Spleen (tissue), 11 donors: ENCODE results near the gene IRGQ. TPM values are rescaled to one million over a fixed set of nuclear protein-coding genes. Genes with fewer than 3 reads are reported as not detected.

Experiments
- DNase-seq: peaks from one replicate; pipeline ENCODE4 v3.0.0-alpha.2; 2020
- H3K27ac ChIP-seq, 8 donors: fragments of 200-600 bp; sonication (generic) in 7 of 8; 1 replicate in 4 of 8; 2 replicates in 4 of 8; pipeline versions ENCODE4 v1.5.0 to v1.8.0; 2016 to 2021; ENCODE audit warnings: inconsistent platforms in 4 of 8, mild to moderate bottlenecking in 4 of 8, moderate library complexity in 1 of 8
- H3K27me3 ChIP-seq, 7 donors: fragments of 200-600 bp; sonication (generic) in 6 of 7; replicated peaks in 1 of 7; 1 replicate in 4 of 7; 2 replicates in 3 of 7; pipeline versions ENCODE4 v1.5.0 to v1.8.0; 2016 to 2021; ENCODE audit warnings: inconsistent platforms in 3 of 7, mild to moderate bottlenecking in 1 of 7
- H3K36me3 ChIP-seq, 6 donors: fragments of 200-600 bp; sonication (generic) in 5 of 6; 1 replicate in 4 of 6; 2 replicates in 2 of 6; pipeline versions ENCODE4 v1.5.0 to v1.8.0; 2016 to 2021; ENCODE audit warnings: inconsistent platforms in 2 of 6
- H3K4me1 ChIP-seq, 6 donors: fragments of 200-600 bp; sonication (generic) in 5 of 6; 1 replicate in 3 of 6; 2 replicates in 3 of 6; pipeline versions ENCODE4 v1.5.0 to v1.8.0; 2016 to 2021; ENCODE audit warnings: inconsistent platforms in 3 of 6
- H3K4me3 ChIP-seq, 8 donors: fragments of 200-600 bp; sonication (generic) in 7 of 8; 1 replicate in 4 of 8; 2 replicates in 4 of 8; pipeline versions ENCODE4 v1.5.0 to v1.8.0; 2016 to 2021; ENCODE audit warnings: inconsistent platforms in 4 of 8, mild to moderate bottlenecking in 4 of 8, moderate library complexity in 2 of 8
- H3K9me3 ChIP-seq, 8 donors: fragments of 200-600 bp; sonication (generic) in 7 of 8; 1 replicate in 4 of 8; 2 replicates in 4 of 8; pipeline versions ENCODE4 v1.5.0 to v1.8.0; 2016 to 2021; ENCODE audit warnings: inconsistent platforms in 4 of 8
- POLR2A ChIP-seq, 3 donors: fragments of 450-650 bp; IDR thresholded peaks; one replicate each; pipeline ENCODE4 v1.5.1; 2017; ENCODE audit warnings: antibody characterized with exemption in 3 of 3, mild to moderate bottlenecking in 1 of 3
- POLR2AphosphoS5 ChIP-seq, 3 donors: sonication (generic); formaldehyde crosslinking; IDR thresholded peaks; one replicate each; pipeline ENCODE4 v1.5.1; 2017; ENCODE audit warnings: antibody characterized with exemption in 3 of 3
- WGBS, 5 donors: extraction: QIAGEN DNeasy Blood & Tissue Kit in 3 of 5; methylation state at CpG; one replicate each; pipeline versions ENCODE4 v1.1.5 to v1.1.7; 2013 to 2018; 5-methylcytosine and 5-hydroxymethylcytosine counted together
- intact Hi-C: fragments of 100-400 bp; cut with DNase I; formaldehyde crosslinking; loops from one replicate; pipeline ENCODE4 v1.15.0; 2023; ENCODE audit warnings: low total_unique reads
- polyA plus RNA-seq, 3 donors: library from polyadenylated mRNA; stranded (reverse); fragments of 200-250 nt; gene quantifications; one replicate each; pipeline ENCODE4 v1.2.1, GENCODE V29; 2013
- total RNA-seq, 7 donors: library from RNA; depleted of rRNA in 3 of 7; stranded (reverse); fragments of >200 nt in 3 of 7; fragmentation: NEBNext Ultra II Directional in 4 of 7; extraction: Animal tissue kit (Norgen Biotek cat#: 25700) in 4 of 7; gene quantifications; one replicate each; pipeline versions ENCODE4 v1.1.0 to v1.2.1, GENCODE V29; 2016 to 2021
- TF ChIP-seq, protein P1 (sequence below), 11 experiments: fragments of 200-600 bp in 7 of 11; fragments of 450-650 bp in 4 of 11; sonication (generic) in 4 of 11; IDR thresholded peaks in 8 of 11; conservative IDR thresholded peaks in 3 of 11; 1 replicate in 7 of 11; 2 replicates in 4 of 11; pipeline versions ENCODE4 v1.4.0 to v1.8.0; 2016 to 2021; ENCODE audit warnings: antibody characterized with exemption in 11 of 11, inconsistent platforms in 4 of 11, mild to moderate bottlenecking in 1 of 11
- donor health status: healthy with polysubstance abuse.
- donor health status: DM: no; HTN: no; CAD: no; lungs with moderate emphysema.
- donor health status: DM: no; HTN: no; CAD: no.
- donor health status: Bipolar disorder and iron deficiency.
- donor health status: healthy.
- donor health status: DM: no; HTN: no; CAD: no.
- donor health status: DM: yes; HTN: yes; CAD: no.

The IRGQ gene
- total and polyA plus RNA-seq, 10 donors, result 3.1 to 25.9 (median 17.6) TPM

DNA sequence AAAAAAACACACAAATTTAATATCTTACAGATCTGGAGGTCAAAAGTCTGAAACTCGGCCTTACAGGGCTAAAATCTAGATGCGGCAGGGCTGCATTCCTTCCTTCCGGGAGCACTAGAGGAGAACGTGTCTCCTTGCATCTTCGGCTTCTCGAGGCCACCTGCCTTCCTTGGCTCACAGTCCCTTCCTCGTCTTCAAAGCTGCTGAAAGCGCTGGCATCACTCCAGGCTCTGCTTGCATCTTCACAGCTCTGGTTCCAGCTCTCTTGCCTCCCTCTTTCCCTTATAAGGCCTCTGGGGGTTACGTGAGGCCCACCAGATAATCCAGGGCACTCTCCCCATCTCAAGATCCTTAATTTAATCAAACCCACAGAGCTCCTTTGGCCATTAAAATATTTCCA, 31.1 kb downstream of the IRGQ start:
- WGBS, 5 donors, result 47 to 66% (median 60%) methylated on average over 9 of the region's 9 CpGs
- intact Hi-C loops, result no loop called here
- peaks cover 14 to 57% (median 36%) of the 10 kb centered on the region in 6 donors for H3K4me1 ChIP-seq
- no peak for DNase-seq
- no peaks in the 10 kb centered on the region for H3K9me3 ChIP-seq
- no peak overlapping the region for H3K4me3 ChIP-seq
- H3K36me3 ChIP-seq, result peaks cover 0 to 30% (median 3%) of the 10 kb centered on the region in 6 donors
- H3K27me3 ChIP-seq, result no peaks in the 10 kb centered on the region
- peak overlapping the region in 2 of 8 donors; percentile 88 to 89 for H3K27ac ChIP-seq
- TF ChIP-seq POLR2A (IDR thresholded peaks at IDR 0.05), result no peak
- TF ChIP-seq, protein P1, sequence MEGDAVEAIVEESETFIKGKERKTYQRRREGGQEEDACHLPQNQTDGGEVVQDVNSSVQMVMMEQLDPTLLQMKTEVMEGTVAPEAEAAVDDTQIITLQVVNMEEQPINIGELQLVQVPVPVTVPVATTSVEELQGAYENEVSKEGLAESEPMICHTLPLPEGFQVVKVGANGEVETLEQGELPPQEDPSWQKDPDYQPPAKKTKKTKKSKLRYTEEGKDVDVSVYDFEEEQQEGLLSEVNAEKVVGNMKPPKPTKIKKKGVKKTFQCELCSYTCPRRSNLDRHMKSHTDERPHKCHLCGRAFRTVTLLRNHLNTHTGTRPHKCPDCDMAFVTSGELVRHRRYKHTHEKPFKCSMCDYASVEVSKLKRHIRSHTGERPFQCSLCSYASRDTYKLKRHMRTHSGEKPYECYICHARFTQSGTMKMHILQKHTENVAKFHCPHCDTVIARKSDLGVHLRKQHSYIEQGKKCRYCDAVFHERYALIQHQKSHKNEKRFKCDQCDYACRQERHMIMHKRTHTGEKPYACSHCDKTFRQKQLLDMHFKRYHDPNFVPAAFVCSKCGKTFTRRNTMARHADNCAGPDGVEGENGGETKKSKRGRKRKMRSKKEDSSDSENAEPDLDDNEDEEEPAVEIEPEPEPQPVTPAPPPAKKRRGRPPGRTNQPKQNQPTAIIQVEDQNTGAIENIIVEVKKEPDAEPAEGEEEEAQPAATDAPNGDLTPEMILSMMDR (IDR thresholded peaks at IDR 0.05 in 8 of 11, conservative IDR thresholded peaks at IDR 0.05 in 3 of 11), result no peak
- TF ChIP-seq POLR2AphosphoS5 (IDR thresholded peaks at IDR 0.05), result no peak

DNA sequence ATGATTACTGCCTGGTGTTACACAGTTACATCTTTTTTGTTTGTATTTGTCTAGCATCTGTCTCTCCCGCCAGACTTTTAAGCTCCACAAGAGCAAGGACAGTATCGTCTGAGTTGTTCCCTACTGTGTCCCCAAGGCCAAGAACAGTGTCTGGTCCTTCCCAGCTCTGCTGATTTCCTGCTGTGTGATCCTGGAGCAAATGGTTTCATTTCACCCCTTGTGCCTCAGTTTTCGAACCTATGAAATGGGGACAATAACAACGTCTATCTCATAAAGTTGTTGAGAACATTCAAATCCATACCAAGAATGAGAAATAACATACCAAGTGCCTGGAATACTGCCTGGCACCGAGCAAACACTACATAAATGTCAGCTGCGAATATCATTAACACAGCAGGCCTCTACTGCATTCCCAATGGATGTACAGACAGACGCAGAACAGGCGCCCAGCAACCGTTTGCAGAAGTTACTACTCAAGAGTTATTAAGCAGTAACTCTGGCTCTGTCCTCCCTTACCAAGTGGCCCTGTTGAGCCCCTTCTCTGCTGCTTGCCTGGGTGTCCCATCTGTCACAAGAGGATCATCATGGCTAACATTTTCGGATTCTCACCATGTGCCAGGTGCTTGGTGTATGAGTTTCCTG, 32.0 kb downstream of the IRGQ start:
- DNase-seq, result no peak
- no peak overlapping the region for H3K4me3 ChIP-seq
- 84 to 92% (median 87%) methylated on average over 10 of the region's 10 CpGs for WGBS, 5 donors
- no peaks in the 10 kb centered on the region for H3K9me3 ChIP-seq
- H3K27ac ChIP-seq, result peak overlapping the region in 7 of 8 donors; percentile 78 to 90 (median 88)
- no peaks in the 10 kb centered on the region for H3K27me3 ChIP-seq
- intact Hi-C loops, result no loop called here
- H3K4me1 ChIP-seq, result peaks cover 14 to 55% (median 36%) of the 10 kb centered on the region in 6 donors
- no peak for TF ChIP-seq POLR2A (IDR thresholded peaks at IDR 0.05)
- TF ChIP-seq, protein P1 (IDR thresholded peaks at IDR 0.05 in 8 of 11, conservative IDR thresholded peaks at IDR 0.05 in 3 of 11), result no peak
- no peak for TF ChIP-seq POLR2AphosphoS5 (IDR thresholded peaks at IDR 0.05)
- peaks cover 0 to 36% (median 3%) of the 10 kb centered on the region in 6 donors for H3K36me3 ChIP-seq

DNA sequence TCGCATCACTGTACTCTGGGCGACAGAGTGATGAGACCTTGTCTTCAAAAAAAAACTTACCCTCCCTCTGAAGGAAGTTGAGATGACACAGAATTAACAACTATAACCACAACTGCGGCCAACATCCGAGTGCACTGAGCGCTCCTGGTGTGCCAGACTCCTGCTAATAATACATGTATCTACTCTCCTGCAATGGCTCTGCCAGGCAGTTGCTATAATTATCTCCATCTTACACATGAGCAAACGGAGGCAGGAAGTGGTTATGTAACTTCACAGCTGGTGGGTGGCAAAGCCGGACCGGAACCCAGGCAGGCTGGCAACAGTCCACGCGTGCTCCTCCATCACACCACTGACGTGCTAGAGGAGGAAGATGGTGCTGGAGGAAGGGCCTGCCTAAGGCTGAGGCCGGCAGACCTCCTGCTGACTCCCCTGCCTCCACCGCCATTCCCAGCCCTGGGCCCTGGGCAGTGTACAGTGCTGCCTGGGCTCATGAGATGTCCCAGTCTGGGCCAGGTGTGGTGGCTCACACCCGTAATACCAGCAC, 33.2 kb downstream of the IRGQ start:
- H3K27me3 ChIP-seq, result no peaks in the 10 kb centered on the region
- peaks cover 0 to 39% (median 10%) of the 10 kb centered on the region in 6 donors for H3K36me3 ChIP-seq
- H3K27ac ChIP-seq, result peak overlapping the region; percentile 76 to 90 (median 88)
- 6 to 13% (median 8%) methylated on average over 14 of the region's 14 CpGs for WGBS, 5 donors
- peak overlapping the region in 2 of 8 donors; percentile 4 to 30 for H3K4me3 ChIP-seq
- DNase-seq, result peak; percentile 96
- intact Hi-C loops, result no loop called here
- TF ChIP-seq POLR2AphosphoS5 (IDR thresholded peaks at IDR 0.05) (peak; percentile 85 to 94 (median 89)), POLR2A (IDR thresholded peaks at IDR 0.05) (no peak)
- TF ChIP-seq, protein P1 (IDR thresholded peaks at IDR 0.05 in 8 of 11, conservative IDR thresholded peaks at IDR 0.05 in 3 of 11), result no peak
- H3K9me3 ChIP-seq, result no peaks in the 10 kb centered on the region
- peaks cover 14 to 63% (median 38%) of the 10 kb centered on the region in 6 donors for H3K4me1 ChIP-seq

DNA sequence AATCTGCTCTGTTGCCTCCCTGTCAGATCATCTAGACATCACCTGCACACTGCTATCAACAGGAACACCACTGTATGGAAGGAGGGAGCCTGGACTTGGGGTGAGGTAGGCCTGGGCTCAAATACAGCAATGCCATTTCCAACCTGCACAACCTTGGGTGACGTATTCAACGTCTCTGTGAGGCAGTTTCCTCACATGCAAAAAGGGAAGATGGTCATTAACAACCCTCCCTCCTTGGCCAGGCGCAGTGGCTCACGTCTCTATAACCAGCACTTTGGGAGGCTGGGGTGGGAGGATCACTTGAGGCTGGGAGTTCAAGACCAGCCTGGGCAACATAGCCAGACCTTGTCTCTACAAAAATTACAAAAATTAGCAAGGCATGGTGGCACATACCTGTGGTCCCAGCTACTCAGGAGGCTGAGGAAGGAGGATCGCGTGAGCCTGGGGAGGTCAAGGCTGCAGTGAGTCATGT, 33.7 kb downstream of the IRGQ start:
- no peak for DNase-seq
- H3K27me3 ChIP-seq, result no peaks in the 10 kb centered on the region
- peak overlapping the region in 2 of 8 donors; percentile 4 to 30 for H3K4me3 ChIP-seq
- 28 to 61% (median 35%) methylated on average over 6 of the region's 6 CpGs for WGBS, 5 donors
- TF ChIP-seq POLR2AphosphoS5 (IDR thresholded peaks at IDR 0.05) (no peak), POLR2A (IDR thresholded peaks at IDR 0.05) (no peak)
- TF ChIP-seq, protein P1 (IDR thresholded peaks at IDR 0.05 in 8 of 11, conservative IDR thresholded peaks at IDR 0.05 in 3 of 11), result no peak
- peaks cover 0 to 44% (median 13%) of the 10 kb centered on the region in 6 donors for H3K36me3 ChIP-seq
- intact Hi-C loops, result no loop called here
- H3K9me3 ChIP-seq, result no peaks in the 10 kb centered on the region
- H3K4me1 ChIP-seq, result peaks cover 14 to 63% (median 38%) of the 10 kb centered on the region in 6 donors
- peak overlapping the region; percentile 76 to 90 (median 88) for H3K27ac ChIP-seq
